HK-2 (cell line): ENCODE measurements around the gene LAMA2.

ENCODE experiments used
- DNase-seq: peaks from one replicate; pipeline ENCODE4 v3.0.0-alpha.2; 2018; ENCODE audit not compliant: unreplicated experiment

Gene LAMA2

GRCh38 chr6:129264480-129265045 lies 381.6 kb downstream of the LAMA2 start:
- DNase-seq: no peak

- DNase-seq: no peak
Observed at GRCh38 chr6:129267028-129267427, 384.1 kb downstream of the LAMA2 start.

GRCh38 chr6:129269076-129269475 lies 386.1 kb downstream of the LAMA2 start:
- DNase-seq: no peak

- no peak for DNase-seq
Observed at GRCh38 chr6:129269891-129270290, 387.0 kb downstream of the LAMA2 start.

GRCh38 chr6:129270450-129270849 lies 387.5 kb downstream of the LAMA2 start:
- no peak for DNase-seq

GRCh38 chr6:129273161-129273560 lies 390.2 kb downstream of the LAMA2 start:
- no peak for DNase-seq

- DNase-seq: no peak
Observed at GRCh38 chr6:129276461-129276860, 393.5 kb downstream of the LAMA2 start.

GRCh38 chr6:129276986-129277385 lies 394.0 kb downstream of the LAMA2 start:
- no peak for DNase-seq

- DNase-seq: no peak
Observed at GRCh38 chr6:129279343-129280292, 396.7 kb downstream of the LAMA2 start.

GRCh38 chr6:129280293-129280644 lies 397.3 kb downstream of the LAMA2 start:
- no peak for DNase-seq

GRCh38 chr6:129280749-129281148 lies 397.8 kb downstream of the LAMA2 start:
- DNase-seq: no peak

GRCh38 chr6:129281168-129281796 lies 398.3 kb downstream of the LAMA2 start:
- DNase-seq: no peak

- no peak for DNase-seq
Observed at GRCh38 chr6:129282019-129282418, 399.1 kb downstream of the LAMA2 start.

GRCh38 chr6:129284225-129284624 lies 401.3 kb downstream of the LAMA2 start:
- no peak for DNase-seq

GRCh38 chr6:129287231-129288177 lies 404.6 kb downstream of the LAMA2 start:
- no peak for DNase-seq

GRCh38 chr6:129289442-129289841 lies 406.5 kb downstream of the LAMA2 start:
- DNase-seq: no peak

GRCh38 chr6:129292836-129293235 lies 409.9 kb downstream of the LAMA2 start:
- no peak for DNase-seq

- no peak for DNase-seq
Observed at GRCh38 chr6:129297592-129297991, 414.7 kb downstream of the LAMA2 start.

GRCh38 chr6:129302671-129303070 lies 419.7 kb downstream of the LAMA2 start:
- DNase-seq: no peak

- no peak for DNase-seq
Observed at GRCh38 chr6:129306826-129307225, 423.9 kb downstream of the LAMA2 start.

- no peak for DNase-seq
Observed at GRCh38 chr6:129307845-129308244, 424.9 kb downstream of the LAMA2 start.

- no peak for DNase-seq
Observed at GRCh38 chr6:129309154-129309553, 426.2 kb downstream of the LAMA2 start.
